Stromal cell of bone marrow (primary cell): ENCODE measurements around the gene HERPUD1.
A peak's percentile ranks its signal among the peaks of the same experiment; 100 is the strongest.
"Not testable (repeated sequence)": the region's sequence is repeated elsewhere in the genome, so short reads cannot be mapped to it uniquely, and the experiment has no call there.

Experiments used
- DNase-seq: peaks from one replicate; pipeline ENCODE4 v3.0.0-alpha.2; 2012; ENCODE audit warnings: low read depth

The HERPUD1 gene

GRCh38 chr16:56980792-56981724 lies 49.1 kb downstream of the HERPUD1 start:
- DNase-seq, result no peak

- no peak for DNase-seq
Observed at GRCh38 chr16:56981729-56982271, 49.9 kb downstream of the HERPUD1 start.

- DNase-seq, result no peak
Observed at GRCh38 chr16:56982695-56983094, 50.8 kb downstream of the HERPUD1 start.

GRCh38 chr16:56983211-56983751 lies 51.3 kb downstream of the HERPUD1 start:
- no peak for DNase-seq

GRCh38 chr16:56984639-56985038 lies 52.7 kb downstream of the HERPUD1 start:
- no peak for DNase-seq

GRCh38 chr16:56985288-56985961 lies 53.5 kb downstream of the HERPUD1 start:
- DNase-seq, result peak; percentile 92

- no peak for DNase-seq
Observed at GRCh38 chr16:56985962-56986360, 54.0 kb downstream of the HERPUD1 start.

GRCh38 chr16:56986361-56986760 lies 54.4 kb downstream of the HERPUD1 start:
- no peak for DNase-seq

GRCh38 chr16:56986908-56987307 lies 55.0 kb downstream of the HERPUD1 start:
- not testable (repeated sequence) for DNase-seq

- no peak for DNase-seq
Observed at GRCh38 chr16:56987692-56988091, 55.8 kb downstream of the HERPUD1 start.

GRCh38 chr16:56988161-56988947 lies 56.4 kb downstream of the HERPUD1 start:
- no peak for DNase-seq

GRCh38 chr16:56988948-56989945 lies 57.3 kb downstream of the HERPUD1 start, which contains the start of gene NLRC5:
Gene NLRC5 (plus strand): TSS chr16:56989557. CDS start chr16:57020713, 31,156 bp downstream.
- DNase-seq, result peak; percentile 80

GRCh38 chr16:56989988-56990387 lies 58.0 kb downstream of the HERPUD1 start:
- no peak for DNase-seq

GRCh38 chr16:56990407-56991286 lies 58.7 kb downstream of the HERPUD1 start:
- no peak for DNase-seq

- DNase-seq, result not testable (repeated sequence)
Observed at GRCh38 chr16:56992431-56992830, 60.5 kb downstream of the HERPUD1 start.

GRCh38 chr16:56993204-56993603 lies 61.3 kb downstream of the HERPUD1 start:
- no peak for DNase-seq

- DNase-seq, result no peak
Observed at GRCh38 chr16:56994311-56994710, 62.4 kb downstream of the HERPUD1 start.
